ENCODE results near the gene LEMD2.

- TF ChIP-seq, protein P1, sequence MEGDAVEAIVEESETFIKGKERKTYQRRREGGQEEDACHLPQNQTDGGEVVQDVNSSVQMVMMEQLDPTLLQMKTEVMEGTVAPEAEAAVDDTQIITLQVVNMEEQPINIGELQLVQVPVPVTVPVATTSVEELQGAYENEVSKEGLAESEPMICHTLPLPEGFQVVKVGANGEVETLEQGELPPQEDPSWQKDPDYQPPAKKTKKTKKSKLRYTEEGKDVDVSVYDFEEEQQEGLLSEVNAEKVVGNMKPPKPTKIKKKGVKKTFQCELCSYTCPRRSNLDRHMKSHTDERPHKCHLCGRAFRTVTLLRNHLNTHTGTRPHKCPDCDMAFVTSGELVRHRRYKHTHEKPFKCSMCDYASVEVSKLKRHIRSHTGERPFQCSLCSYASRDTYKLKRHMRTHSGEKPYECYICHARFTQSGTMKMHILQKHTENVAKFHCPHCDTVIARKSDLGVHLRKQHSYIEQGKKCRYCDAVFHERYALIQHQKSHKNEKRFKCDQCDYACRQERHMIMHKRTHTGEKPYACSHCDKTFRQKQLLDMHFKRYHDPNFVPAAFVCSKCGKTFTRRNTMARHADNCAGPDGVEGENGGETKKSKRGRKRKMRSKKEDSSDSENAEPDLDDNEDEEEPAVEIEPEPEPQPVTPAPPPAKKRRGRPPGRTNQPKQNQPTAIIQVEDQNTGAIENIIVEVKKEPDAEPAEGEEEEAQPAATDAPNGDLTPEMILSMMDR (IDR thresholded peaks at IDR 0.05): peak; percentile 53 to 73 (median 53)
- no peak for TF ChIP-seq POLR2A (IDR thresholded peaks at IDR 0.05)
- no peak for TF ChIP-seq POLR2AphosphoS5 (IDR thresholded peaks at IDR 0.05)
Measured at GRCh38 chr6:33768644-33769120, 20.2 kb downstream of the LEMD2 start.
